ENCODE results near the gene SLC2A11. TPM values are rescaled to one million over a fixed set of nuclear protein-coding genes. Genes with fewer than 3 reads are reported as not detected.

Gene SLC2A11
- total RNA-seq, 2 donors from 2014 or later, result 15.1 to 27.0 TPM

DNA sequence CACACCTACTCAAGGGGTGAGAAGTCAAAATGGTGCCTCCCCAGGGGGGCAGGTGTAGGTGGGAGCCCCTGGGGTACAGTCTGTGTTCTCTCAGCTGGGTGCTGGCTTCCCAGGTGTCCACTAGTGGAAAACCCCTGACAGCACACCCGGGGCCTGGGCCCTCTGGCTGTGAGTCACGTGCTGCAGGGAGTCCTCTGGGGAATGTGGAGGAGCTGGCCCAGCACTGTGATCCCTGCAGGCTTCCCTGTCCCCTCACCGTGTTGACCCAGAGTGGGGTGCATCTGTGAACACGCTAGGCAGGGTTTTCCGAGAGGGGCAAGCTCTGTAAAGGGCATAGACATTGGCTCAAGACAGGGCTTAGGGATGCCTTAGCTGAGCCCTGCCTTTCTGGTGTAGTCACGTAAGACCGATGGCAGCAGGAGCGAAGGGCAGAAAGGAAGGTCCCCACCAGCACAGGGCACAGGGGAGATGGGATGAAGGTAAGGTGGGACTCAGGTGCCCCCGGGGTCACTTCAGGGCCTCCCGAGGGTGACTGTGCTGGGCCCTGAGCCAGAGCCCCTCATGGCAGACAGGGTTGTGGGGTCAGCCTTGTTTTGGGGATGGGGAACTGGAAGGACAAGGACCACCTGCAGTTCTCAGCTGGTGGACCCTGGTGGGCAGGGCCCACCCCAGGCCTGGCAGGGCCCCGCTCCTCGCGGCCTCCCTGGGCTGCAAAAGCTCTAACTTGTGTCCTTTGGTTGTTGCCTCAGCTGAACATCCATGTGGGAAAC, 33.0 kb upstream of the SLC2A11 start:
- intact Hi-C loops (cut with DNase I), result no loop called here
- Histone ChIP-seq H3K9me3 (no peaks in the 10 kb centered on the region), H3K27me3 (replicated peaks; ENCODE audit: insufficient read depth) (no peaks in the 10 kb centered on the region), H3K36me3 (peaks cover 0 to 12% of the 10 kb centered on the region in 2 donors), H3K4me3 (no peak overlapping the region), H3K4me1 (replicated peaks) (no peaks in the 10 kb centered on the region), H3K27ac (no peak overlapping the region)
- no peak for TF ChIP-seq POLR2A (IDR thresholded peaks at IDR 0.05)
- TF ChIP-seq POLR2AphosphoS5 (IDR thresholded peaks at IDR 0.05), result no peak
- TF ChIP-seq, protein P1, sequence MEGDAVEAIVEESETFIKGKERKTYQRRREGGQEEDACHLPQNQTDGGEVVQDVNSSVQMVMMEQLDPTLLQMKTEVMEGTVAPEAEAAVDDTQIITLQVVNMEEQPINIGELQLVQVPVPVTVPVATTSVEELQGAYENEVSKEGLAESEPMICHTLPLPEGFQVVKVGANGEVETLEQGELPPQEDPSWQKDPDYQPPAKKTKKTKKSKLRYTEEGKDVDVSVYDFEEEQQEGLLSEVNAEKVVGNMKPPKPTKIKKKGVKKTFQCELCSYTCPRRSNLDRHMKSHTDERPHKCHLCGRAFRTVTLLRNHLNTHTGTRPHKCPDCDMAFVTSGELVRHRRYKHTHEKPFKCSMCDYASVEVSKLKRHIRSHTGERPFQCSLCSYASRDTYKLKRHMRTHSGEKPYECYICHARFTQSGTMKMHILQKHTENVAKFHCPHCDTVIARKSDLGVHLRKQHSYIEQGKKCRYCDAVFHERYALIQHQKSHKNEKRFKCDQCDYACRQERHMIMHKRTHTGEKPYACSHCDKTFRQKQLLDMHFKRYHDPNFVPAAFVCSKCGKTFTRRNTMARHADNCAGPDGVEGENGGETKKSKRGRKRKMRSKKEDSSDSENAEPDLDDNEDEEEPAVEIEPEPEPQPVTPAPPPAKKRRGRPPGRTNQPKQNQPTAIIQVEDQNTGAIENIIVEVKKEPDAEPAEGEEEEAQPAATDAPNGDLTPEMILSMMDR (IDR thresholded peaks at IDR 0.05), result no peak
- no peak for DNase-seq (ENCODE audit: low spot score)
- 81% methylated on average over 6 of the region's 13 CpGs for WGBS

DNA sequence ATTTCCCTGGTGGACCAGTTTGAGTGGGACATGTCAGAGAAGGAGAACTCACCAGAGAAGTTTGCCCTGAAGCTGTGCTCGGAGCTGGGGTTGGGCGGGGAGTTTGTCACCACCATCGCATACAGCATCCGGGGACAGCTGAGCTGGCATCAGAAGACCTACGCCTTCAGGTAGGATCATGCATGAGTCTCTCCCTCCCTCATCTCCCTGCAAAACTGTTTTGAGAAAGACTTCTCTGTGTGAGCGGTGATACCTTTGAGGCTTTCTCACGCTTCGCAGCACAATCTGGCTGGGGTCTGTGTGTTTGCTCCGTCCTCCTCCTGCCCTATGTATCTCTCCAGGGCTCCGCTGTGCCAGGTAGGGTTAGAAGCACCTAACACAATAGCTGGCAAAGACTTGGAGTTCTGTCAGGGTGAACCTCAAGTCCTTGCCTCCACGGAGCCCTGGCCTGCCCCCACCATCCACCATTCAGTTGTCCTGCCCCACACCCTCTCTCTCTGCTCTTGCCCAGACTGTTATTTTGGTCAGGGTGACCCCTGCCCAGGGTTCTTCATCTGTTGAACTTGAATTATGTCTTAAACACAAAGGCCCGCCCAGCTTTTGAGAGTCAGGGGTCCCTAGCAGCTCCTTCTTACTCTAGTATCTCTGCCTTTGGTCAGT, 32.3 kb upstream of the SLC2A11 start:
- intact Hi-C loops (cut with DNase I), result no loop called here
- Histone ChIP-seq H3K4me1 (replicated peaks) (no peaks in the 10 kb centered on the region), H3K9me3 (no peaks in the 10 kb centered on the region), H3K36me3 (peaks cover 0 to 12% of the 10 kb centered on the region in 2 donors), H3K4me3 (no peak overlapping the region), H3K27ac (no peak overlapping the region), H3K27me3 (replicated peaks; ENCODE audit: insufficient read depth) (no peaks in the 10 kb centered on the region)
- TF ChIP-seq POLR2AphosphoS5 (IDR thresholded peaks at IDR 0.05) (no peak), POLR2A (IDR thresholded peaks at IDR 0.05) (no peak)
- TF ChIP-seq, protein P1 (IDR thresholded peaks at IDR 0.05), result no peak
- 90% methylated on average over 12 of the region's 12 CpGs for WGBS
- DNase-seq (ENCODE audit: low spot score), result no peak

DNA sequence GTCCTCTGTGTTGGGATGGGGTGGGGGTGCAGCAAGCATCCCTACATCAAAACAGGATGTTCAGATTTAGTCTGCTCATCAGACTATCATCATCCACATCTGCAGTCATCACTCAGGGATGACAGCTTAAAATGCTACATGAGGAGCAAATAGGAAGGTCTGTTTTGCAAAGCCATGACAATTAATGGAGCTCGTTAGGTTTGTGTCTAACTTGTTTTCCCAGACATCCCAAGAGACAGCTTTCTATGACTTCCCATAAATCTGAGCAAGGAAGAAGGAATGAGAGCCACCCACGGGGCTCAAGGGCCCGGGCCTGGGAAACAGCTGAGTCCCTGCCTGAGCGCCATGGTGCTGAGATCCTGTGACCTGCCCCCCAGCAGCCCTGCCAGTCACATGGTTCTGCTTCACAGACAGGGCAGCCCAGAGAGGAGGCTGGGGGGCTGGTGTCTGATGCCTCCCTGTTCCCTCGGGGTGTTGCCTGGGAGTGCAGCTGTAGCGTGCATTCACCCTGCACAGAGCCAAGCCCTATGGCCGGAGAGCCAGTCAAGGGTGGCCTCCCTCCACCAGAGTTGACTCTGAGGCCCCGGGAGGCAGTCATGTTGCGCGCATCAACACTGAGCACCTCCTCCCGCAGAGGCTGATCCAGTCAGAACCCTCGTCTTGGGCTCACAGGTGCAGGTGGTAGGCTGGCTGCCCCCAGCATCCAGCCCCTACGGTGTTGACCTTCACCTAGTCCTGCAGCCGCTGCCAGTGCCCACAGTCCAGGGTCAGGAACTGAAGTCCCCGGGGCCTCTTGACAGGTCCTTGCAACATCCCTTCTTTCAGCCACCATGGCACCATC, 30.9 kb upstream of the SLC2A11 start:
- no peaks in the 10 kb centered on the region for H3K4me1 ChIP-seq (replicated peaks)
- peaks cover 0 to 6% of the 10 kb centered on the region in 2 donors for H3K36me3 ChIP-seq
- WGBS, result 88% methylated on average over 15 of the region's 15 CpGs
- H3K4me3 ChIP-seq, result no peak overlapping the region
- H3K9me3 ChIP-seq, result no peaks in the 10 kb centered on the region
- no peak overlapping the region for H3K27ac ChIP-seq
- DNase-seq (ENCODE audit: low spot score), result no peak
- no peak for TF ChIP-seq POLR2A (IDR thresholded peaks at IDR 0.05)
- no peak for TF ChIP-seq POLR2AphosphoS5 (IDR thresholded peaks at IDR 0.05)
- TF ChIP-seq, protein P1 (IDR thresholded peaks at IDR 0.05), result no peak
- intact Hi-C loops (cut with DNase I), result no loop called here
- H3K27me3 ChIP-seq (replicated peaks; ENCODE audit: insufficient read depth), result no peaks in the 10 kb centered on the region

DNA sequence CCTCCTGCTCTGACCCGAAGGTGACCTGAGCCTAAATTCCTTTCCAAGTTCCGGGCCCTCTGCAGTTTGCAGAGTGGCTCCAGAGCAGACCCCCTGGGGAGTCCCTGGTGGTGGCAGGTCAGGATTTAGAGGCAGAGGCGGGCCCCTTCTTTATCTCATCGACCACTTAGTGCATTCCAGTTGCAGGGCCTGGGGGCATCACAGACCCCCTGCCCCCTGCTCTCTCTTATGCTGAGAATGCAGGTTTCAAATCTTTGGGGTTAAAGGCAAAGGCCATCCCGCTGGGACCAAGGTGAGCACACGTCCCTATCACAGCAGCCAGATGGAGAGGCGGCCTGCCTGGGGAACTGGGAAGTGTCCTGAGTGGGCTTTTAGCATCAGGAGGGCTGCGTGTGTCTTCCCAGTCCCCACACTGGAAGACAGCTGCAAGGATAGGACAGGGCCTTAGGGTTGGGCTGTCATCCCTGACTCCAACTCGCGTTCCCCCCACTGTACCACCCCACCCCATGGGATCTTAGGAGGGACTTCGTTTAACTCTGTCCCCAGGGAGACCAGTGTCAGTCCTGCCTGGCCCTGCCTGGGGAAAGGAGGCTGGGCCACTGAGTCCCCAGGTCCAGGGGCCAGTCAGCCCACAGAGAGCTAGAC, 30.2 kb upstream of the SLC2A11 start:
- Histone ChIP-seq H3K36me3 (peaks cover 0 to 4% of the 10 kb centered on the region in 2 donors), H3K27ac (no peak overlapping the region), H3K4me3 (no peak overlapping the region), H3K27me3 (replicated peaks; ENCODE audit: insufficient read depth) (no peaks in the 10 kb centered on the region), H3K9me3 (no peaks in the 10 kb centered on the region), H3K4me1 (replicated peaks) (no peaks in the 10 kb centered on the region)
- intact Hi-C loops (cut with DNase I), result no loop called here
- no peak for TF ChIP-seq POLR2AphosphoS5 (IDR thresholded peaks at IDR 0.05)
- TF ChIP-seq, protein P1 (IDR thresholded peaks at IDR 0.05), result no peak
- no peak for TF ChIP-seq POLR2A (IDR thresholded peaks at IDR 0.05)
- no peak for DNase-seq (ENCODE audit: low spot score)
- WGBS, result 85% methylated on average over 11 of the region's 11 CpGs

Data from prostate gland (tissue), 2 donors.